Stimulated activated CD8-positive, alpha-beta memory T cell treated with anti-CD3 and anti-CD28 coated beads, Interleukin-4, amount 100 ng/mL, for 4 hours (primary cell): ENCODE data around the gene THRB.

Source experiments
- DNase-seq, 2 donors: peaks; one replicate each; pipeline ENCODE4 v3.0.0-alpha.2; 2020; ENCODE audit warnings: low read depth in 2 of 2, low spot score in 1 of 2

THRB gene

GRCh38 chr3:24513463-24513862 is 18.8 kb upstream of the THRB start:
- DNase-seq, result no peak

- DNase-seq, result no peak
Measured at GRCh38 chr3:24512564-24513197, 18.0 kb upstream of the THRB start.

GRCh38 chr3:24510030-24510648 is 15.5 kb upstream of the THRB start:
- DNase-seq, result no peak

GRCh38 chr3:24508423-24508839 is 13.8 kb upstream of the THRB start:
- no peak for DNase-seq

GRCh38 chr3:24507776-24508422 is 13.2 kb upstream of the THRB start:
- no peak for DNase-seq

GRCh38 chr3:24506966-24507775 is 12.5 kb upstream of the THRB start:
- DNase-seq, result no peak

GRCh38 chr3:24505691-24506550 is 11.3 kb upstream of the THRB start:
- no peak for DNase-seq

- no peak for DNase-seq
Measured at GRCh38 chr3:24504772-24505171, 10.1 kb upstream of the THRB start.

- no peak for DNase-seq
Measured at GRCh38 chr3:24503616-24504113, 9.0 kb upstream of the THRB start.

GRCh38 chr3:24502690-24503089 is 8.0 kb upstream of the THRB start:
- no peak for DNase-seq

GRCh38 chr3:24500806-24501205 is 6.2 kb upstream of the THRB start:
- DNase-seq, result no peak

- DNase-seq, result no peak
Measured at GRCh38 chr3:24499991-24500390, 5.3 kb upstream of the THRB start.

GRCh38 chr3:24498796-24499195 is 4.1 kb upstream of the THRB start:
- DNase-seq, result no peak

- no peak for DNase-seq
Measured at GRCh38 chr3:24498391-24498790, 3.7 kb upstream of the THRB start.

- no peak for DNase-seq
Measured at GRCh38 chr3:24497942-24498341, 3.3 kb upstream of the THRB start.

GRCh38 chr3:24496529-24497482 is 2.2 kb upstream of the THRB start:
- DNase-seq, result no peak

GRCh38 chr3:24495326-24495994 is 810 bp upstream of the THRB start:
- no peak for DNase-seq

GRCh38 chr3:24493746-24494617 is 668 bp downstream of the THRB start:
- DNase-seq, result no peak
